GM18508 (cell line): ENCODE data around the gene IL20RA.
A peak's percentile ranks its signal among the peaks of the same experiment; 100 is the strongest.

ENCODE experiments used
- ATAC-seq: cut with Tn5 transposase; IDR thresholded peaks from one replicate; pipeline ENCODE4 v1.9.1; 2021; ENCODE audit warnings: moderate number of reproducible peaks; ENCODE audit not compliant: insufficient read depth, unreplicated experiment

IL20RA gene

DNA sequence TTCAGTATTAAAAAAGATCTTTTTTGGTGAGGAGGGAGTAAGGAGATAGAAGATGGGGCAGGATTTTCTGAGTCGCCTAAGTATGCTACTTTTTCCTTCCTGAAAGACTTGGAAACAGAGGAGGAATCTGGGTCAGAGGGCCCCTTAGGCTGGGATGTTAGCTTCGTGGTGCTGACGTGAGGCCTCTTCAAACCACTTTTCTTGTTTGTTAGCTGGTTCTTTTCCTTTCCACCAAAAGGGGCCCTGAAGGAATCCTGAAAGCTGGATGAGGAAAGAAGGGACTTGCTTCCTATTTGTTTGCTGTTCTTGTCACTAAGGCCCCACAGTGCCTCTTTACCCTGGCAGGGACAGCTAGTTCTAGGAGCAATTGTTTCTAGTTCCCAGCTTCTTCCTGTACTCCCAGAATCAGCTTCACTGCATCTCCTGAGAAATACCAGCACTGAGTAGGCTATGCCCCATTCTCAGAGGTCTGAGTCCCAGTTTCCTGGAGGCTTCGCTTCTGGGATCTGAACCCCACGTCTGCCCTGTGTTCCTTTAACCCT, 2.2 kb upstream of the IL20RA start:
- ATAC-seq, result no peak

DNA sequence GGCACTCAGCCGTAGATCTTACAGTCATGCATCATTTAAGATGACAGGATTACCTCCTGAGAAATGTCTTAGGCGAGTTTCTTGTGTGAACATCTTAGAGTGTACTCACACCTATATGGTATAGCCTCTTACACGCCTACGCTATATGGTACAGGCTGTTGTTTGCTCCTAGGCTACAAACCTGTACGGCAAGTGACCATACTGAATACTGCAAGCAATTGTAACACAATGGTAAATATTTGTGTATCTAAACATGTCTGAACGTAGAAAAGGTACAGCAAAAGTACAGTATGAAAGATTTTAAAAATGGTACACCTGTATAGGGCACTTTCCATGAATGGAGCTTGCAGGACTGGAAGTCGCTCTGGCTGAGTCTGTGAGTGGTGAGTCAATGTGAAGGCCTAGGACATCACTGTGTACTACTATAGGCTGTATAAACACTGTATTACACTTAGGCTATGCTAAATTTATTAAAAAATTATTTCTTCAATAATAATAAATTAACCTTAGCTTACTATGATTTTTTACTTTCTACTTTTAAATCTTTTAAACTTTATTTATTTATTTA, 541 bp upstream of the IL20RA start:
- no peak for ATAC-seq

DNA sequence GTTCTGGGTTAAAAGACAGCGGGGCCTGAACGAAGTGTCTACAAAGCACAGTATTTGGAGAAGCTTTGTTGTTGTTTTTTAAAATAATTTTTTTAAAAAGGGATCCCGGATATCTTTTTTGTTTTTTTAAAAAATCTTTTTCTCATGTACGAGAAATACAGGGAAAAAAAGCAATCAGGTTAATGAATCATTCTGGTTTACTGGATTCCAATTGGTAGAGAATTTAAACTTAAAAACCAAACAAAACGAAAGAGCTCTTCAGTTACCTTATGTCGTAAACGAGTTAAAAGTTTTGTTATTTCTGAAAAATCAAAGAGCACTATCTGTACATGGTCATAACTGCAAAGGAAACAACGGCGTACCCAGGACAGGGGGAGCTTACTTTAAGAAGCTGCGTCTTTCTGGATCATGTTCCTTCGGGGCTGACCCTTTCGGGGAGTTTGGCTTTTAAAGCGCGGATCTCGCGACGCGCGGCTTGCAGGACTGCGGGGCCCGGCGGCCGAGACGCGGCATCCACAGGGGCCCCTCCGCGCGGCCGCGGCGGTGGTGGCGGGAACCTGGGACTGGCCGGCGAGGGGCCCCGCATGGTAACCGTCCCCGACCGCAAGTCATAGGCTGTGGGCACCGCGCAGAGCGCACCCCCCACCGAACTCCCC, 927 bp downstream of the IL20RA start:
- no peak for ATAC-seq

GRCh38 chr6:137040393-137040792, 4.4 kb downstream of the IL20RA start:
- no peak for ATAC-seq

DNA sequence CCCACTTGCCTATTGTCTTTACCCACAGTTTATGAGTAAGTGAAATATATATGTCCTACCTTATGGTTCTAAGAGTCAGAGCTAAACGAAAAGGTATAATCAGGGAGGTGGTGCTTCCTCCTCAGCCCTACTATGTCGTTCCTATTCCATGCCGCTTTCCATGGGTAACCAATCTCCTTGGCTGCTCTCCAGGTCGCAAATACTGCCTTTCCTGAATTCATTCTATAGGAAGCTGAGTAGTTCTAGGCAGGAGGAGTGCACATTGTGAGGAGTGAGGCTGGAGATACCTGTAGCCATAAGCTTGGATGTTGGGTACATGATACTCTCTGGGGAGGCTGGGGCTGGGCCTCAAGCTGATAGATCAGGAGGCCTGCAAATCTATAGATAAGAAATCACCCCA, 5.8 kb downstream of the IL20RA start:
- no peak for ATAC-seq

DNA sequence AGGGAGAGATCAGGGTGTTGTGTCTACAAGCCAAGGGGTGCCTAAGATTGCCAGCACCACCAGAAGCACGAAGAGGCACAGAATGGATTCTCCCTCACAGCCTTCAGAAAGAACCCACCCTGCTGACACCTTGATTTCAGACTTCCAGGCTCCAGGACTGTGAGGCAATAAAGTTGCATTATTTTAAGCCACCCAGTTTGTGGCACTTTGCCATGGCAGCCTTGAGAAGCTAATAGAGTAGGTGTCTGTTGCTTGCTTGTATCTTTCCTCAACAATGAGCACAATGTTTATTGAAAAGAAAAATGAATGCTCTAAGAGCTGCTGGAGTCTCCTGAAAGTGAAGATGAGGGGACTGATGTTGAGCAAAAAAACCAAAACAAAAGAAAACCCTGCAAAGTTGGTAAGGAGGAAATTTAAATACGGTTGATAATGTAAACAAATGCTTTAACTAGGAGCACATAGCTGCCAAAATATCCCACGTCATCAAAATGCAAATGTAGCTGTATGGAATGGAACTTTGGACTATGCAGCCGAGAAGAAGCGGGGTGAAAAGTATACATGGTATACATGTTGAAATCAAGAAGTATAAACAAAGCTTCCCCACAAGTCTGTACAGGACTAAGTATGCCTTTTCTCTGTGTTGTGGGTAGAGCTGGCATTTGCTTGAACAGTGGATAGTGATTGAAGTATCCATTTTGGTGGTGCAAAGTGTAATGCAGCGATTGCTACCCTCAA, 8.0 kb downstream of the IL20RA start:
- ATAC-seq, result no peak

DNA sequence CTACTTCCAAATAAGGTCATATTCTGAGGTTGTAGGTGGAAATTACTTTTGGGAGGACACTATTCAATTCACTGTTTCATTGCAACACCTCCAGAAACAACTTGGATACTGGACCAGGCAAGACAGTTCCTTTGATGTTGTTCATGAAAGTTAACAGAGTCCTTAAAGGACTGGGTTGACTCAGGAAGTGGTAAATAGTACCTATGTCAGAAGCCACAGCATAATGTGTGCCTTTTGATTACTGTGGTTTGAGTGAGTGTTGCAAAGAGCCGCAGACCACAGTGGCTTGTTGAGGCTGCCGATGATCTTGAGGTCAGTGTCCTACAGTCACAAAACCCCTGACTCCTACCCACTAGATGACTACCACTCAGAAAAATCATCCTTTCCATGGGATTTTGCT, 10.9 kb downstream of the IL20RA start:
- ATAC-seq, result peak; percentile 97

DNA sequence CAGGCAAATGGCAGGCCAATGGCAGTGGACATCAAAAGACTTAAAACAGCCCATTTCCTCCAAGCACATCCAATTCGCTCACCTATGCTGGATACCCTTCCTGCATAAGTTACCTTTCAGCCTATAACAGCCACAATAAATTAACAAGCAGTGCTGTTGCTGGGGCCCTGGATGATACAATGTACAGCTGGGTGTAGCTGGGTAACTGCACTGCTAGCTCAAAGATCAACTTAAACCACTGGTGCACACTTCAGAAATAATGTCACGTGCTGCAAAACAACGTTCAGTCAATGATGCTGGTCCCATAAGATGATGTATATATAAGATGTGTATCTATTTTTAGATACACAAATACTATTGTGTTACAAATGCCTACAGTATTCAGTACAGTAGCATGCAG, 13.6 kb downstream of the IL20RA start:
- ATAC-seq, result no peak

- no peak for ATAC-seq
Measured at GRCh38 chr6:137028912-137029311, 15.9 kb downstream of the IL20RA start.

GRCh38 chr6:137025786-137026730, 18.7 kb downstream of the IL20RA start:
- ATAC-seq, result no peak

DNA sequence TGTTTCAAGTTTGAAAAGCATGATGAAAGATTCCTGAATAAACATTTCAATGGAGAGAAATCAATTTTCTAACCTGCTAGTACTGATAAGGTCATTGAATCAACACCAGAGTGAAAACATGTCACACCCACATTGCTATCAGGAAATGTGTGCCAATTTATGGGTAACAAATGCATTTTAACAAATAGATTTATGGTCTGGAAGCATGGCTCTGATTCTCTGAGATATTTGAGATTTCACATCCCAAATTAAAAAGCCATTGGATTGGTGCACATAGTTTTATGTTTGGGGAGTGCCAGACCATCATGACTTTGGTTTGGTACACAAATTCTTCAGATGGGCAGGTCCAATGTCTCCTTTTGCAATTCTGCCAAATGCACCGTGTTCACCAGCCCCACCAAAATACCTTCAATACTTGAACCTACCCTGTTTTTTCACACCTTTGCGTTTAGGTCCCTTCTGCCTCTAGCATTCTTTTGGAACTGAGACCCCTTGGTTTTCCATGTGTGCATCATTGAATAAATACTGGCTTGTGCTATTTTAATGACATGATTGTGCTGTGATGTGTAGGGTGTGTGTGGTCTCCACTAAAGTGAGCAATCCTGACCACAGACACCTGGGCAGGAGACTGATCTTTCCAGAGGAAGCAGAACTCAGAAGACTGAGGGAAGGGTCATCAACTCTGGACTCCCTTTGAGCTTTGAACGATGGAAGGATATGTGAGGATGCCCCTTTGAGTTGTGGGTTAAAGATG, 20.4 kb downstream of the IL20RA start:
- no peak for ATAC-seq

- no peak for ATAC-seq
Measured at GRCh38 chr6:137020776-137021175, 24.0 kb downstream of the IL20RA start.

GRCh38 chr6:137019476-137020272, 25.1 kb downstream of the IL20RA start:
- no peak for ATAC-seq

GRCh38 chr6:137017081-137017480, 27.7 kb downstream of the IL20RA start:
- no peak for ATAC-seq

DNA sequence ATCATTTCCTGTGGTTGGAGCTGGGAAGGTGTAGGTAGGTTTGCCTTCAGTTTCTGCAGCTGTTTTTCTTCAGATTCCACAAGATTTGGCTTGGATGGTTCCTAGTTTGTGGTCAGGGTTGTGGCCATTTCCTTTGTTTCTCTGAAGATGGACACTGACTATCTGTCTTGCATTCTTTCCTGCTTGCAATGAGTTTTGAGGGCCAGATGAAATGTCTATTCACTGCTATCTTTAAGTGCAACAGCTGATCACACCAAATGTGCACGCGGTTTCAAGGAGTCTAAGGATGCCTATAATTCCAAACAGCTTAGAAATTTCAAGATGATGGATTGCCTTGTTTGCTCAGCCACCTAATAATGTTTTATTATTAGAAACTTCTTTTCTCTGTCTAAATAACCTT, 28.4 kb downstream of the IL20RA start:
- ATAC-seq, result no peak

GRCh38 chr6:137015943-137016342, 28.8 kb downstream of the IL20RA start:
- ATAC-seq, result no peak

GRCh38 chr6:137013738-137014602, 30.8 kb downstream of the IL20RA start:
- no peak for ATAC-seq

DNA sequence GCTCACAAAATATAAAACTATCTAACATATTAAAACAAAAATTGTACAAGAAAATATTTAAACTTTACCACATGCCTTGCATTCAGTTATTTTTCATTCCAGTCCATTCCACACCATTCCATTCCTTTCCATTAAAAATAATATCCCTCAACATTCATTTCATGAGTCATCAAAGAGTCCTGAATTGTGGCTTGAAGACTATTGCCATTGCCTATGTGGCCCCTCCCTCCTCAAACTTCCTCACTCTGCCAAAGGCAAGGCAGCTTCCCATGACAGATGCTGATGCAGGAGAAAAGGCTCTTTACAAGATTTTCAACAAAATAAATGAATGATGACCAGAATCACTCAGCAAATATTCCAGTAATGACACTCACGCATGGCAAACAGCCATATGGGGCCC, 31.7 kb downstream of the IL20RA start:
- ATAC-seq, result no peak
